ACC112 (cell line): ENCODE results near the gene RPRD1B.
"Not testable (repeated sequence)": the region's sequence is repeated elsewhere in the genome, so short reads cannot be mapped to it uniquely, and the experiment has no call there.

Source experiments
- H2AFZ ChIP-seq: fragments of 200-600 bp; sonication (generic); one replicate; pipeline ENCODE4 v1.6.0; 2017; ENCODE audit warnings: antibody characterized with exemption, low read length; ENCODE audit not compliant: unreplicated experiment
- H3K27ac ChIP-seq: fragments of 200-600 bp; sonication (generic); 2 replicates; pipeline ENCODE4 v1.5.1; 2014; ENCODE audit warnings: low read depth, mild to moderate bottlenecking, antibody characterized with exemption, low read length, moderate library complexity
- H3K27me3 ChIP-seq: fragments of 200-600 bp; sonication (generic); 2 replicates; pipeline ENCODE4 v1.6.1; 2014; ENCODE audit warnings: mild to moderate bottlenecking, antibody characterized with exemption, low read length, moderate library complexity, mixed read lengths; ENCODE audit not compliant: insufficient read depth
- H3K36me3 ChIP-seq: fragments of 200-600 bp; sonication (generic); 2 replicates; pipeline ENCODE4 v1.6.1; 2016; ENCODE audit warnings: mild to moderate bottlenecking, antibody characterized with exemption, low read length, moderate library complexity, mixed read lengths; ENCODE audit not compliant: insufficient read depth
- H3K4me1 ChIP-seq: fragments of 200-600 bp; sonication (generic); one replicate; pipeline ENCODE4 v1.6.1; 2016; ENCODE audit warnings: low read length, mixed read lengths; ENCODE audit not compliant: insufficient read depth, unreplicated experiment, control insufficient read depth
- H3K4me3 ChIP-seq: fragments of 200-600 bp; sonication (generic); 2 replicates; pipeline ENCODE4 v1.5.1; 2014; ENCODE audit warnings: mild to moderate bottlenecking, low read depth, low read length
- H3K79me2 ChIP-seq: fragments of 200-600 bp; sonication (generic); one replicate; pipeline ENCODE4 v1.6.0; 2016; ENCODE audit warnings: low read length; ENCODE audit not compliant: control insufficient read depth, unreplicated experiment, insufficient read depth

Gene RPRD1B

GRCh38 chr20:38090061-38090460 lies 56.5 kb downstream of the RPRD1B start:
- no peak overlapping the region for H3K27ac ChIP-seq
- H3K27me3 ChIP-seq: no peaks in the 10 kb centered on the region
- H3K4me1 ChIP-seq: peaks cover 24% of the 10 kb centered on the region
- H3K36me3 ChIP-seq: peaks cover 10% of the 10 kb centered on the region
- H3K79me2 ChIP-seq: no peaks in the 10 kb centered on the region
- no peak overlapping the region for H3K4me3 ChIP-seq
- H2AFZ ChIP-seq: no peak overlapping the region

GRCh38 chr20:38091441-38092216 lies 58.1 kb downstream of the RPRD1B start:
- Histone ChIP-seq H2AFZ (no peak overlapping the region), H3K4me3 (no peak overlapping the region), H3K27me3 (no peaks in the 10 kb centered on the region), H3K36me3 (peaks cover 5% of the 10 kb centered on the region), H3K4me1 (peaks cover 31% of the 10 kb centered on the region), H3K79me2 (no peaks in the 10 kb centered on the region), H3K27ac (no peak overlapping the region)

GRCh38 chr20:38092260-38092857 lies 58.8 kb downstream of the RPRD1B start:
- H3K27me3 ChIP-seq: no peaks in the 10 kb centered on the region
- no peaks in the 10 kb centered on the region for H3K79me2 ChIP-seq
- no peak overlapping the region for H2AFZ ChIP-seq
- no peak overlapping the region for H3K4me3 ChIP-seq
- peaks cover 31% of the 10 kb centered on the region for H3K4me1 ChIP-seq
- H3K27ac ChIP-seq: no peak overlapping the region
- peaks cover 4% of the 10 kb centered on the region; the same call in 1 of the 2 replicates for H3K36me3 ChIP-seq

GRCh38 chr20:38092915-38093314 lies 59.4 kb downstream of the RPRD1B start:
- H3K36me3 ChIP-seq: peaks cover 4% of the 10 kb centered on the region; the same call in 1 of the 2 replicates
- no peak overlapping the region for H3K4me3 ChIP-seq
- H3K27ac ChIP-seq: no peak overlapping the region
- no peaks in the 10 kb centered on the region for H3K27me3 ChIP-seq
- no peak overlapping the region for H2AFZ ChIP-seq
- peaks cover 31% of the 10 kb centered on the region for H3K4me1 ChIP-seq
- H3K79me2 ChIP-seq: no peaks in the 10 kb centered on the region

GRCh38 chr20:38093641-38094077 lies 60.1 kb downstream of the RPRD1B start:
- H3K36me3 ChIP-seq: peaks cover 4% of the 10 kb centered on the region; the same call in 1 of the 2 replicates
- H3K4me1 ChIP-seq: peaks cover 33% of the 10 kb centered on the region
- H3K27me3 ChIP-seq: no peaks in the 10 kb centered on the region
- H3K4me3 ChIP-seq: peak overlapping the region; percentile 23; the same call in 1 of the 2 replicates
- peak overlapping the region; percentile 88 for H3K27ac ChIP-seq
- no peak overlapping the region for H2AFZ ChIP-seq
- no peaks in the 10 kb centered on the region for H3K79me2 ChIP-seq

- Histone ChIP-seq H3K27me3 (no peaks in the 10 kb centered on the region), H3K27ac (peak overlapping the region; percentile 88), H3K4me1 (peaks cover 38% of the 10 kb centered on the region), H3K79me2 (no peaks in the 10 kb centered on the region), H3K4me3 (no peak overlapping the region; the same call in 1 of the 2 replicates), H3K36me3 (peaks cover 4% of the 10 kb centered on the region; the same call in 1 of the 2 replicates), H2AFZ (peak overlapping the region; percentile 16)
Measured at GRCh38 chr20:38094373-38094891, 60.9 kb downstream of the RPRD1B start.

- peak overlapping the region; percentile 16 for H2AFZ ChIP-seq
- peak overlapping the region; percentile 88 for H3K27ac ChIP-seq
Measured at GRCh38 chr20:38095017-38095686, 61.6 kb downstream of the RPRD1B start.

GRCh38 chr20:38098952-38099351 lies 65.4 kb downstream of the RPRD1B start:
- no peaks in the 10 kb centered on the region for H3K27me3 ChIP-seq
- no peak overlapping the region for H3K27ac ChIP-seq
- peaks cover 25% of the 10 kb centered on the region for H3K4me1 ChIP-seq
- no peaks in the 10 kb centered on the region for H3K79me2 ChIP-seq
- H2AFZ ChIP-seq: no peak overlapping the region
- H3K36me3 ChIP-seq: no peaks in the 10 kb centered on the region
- no peak overlapping the region for H3K4me3 ChIP-seq

More at GRCh38 chr20:38095017-38095686, 61.6 kb downstream of the RPRD1B start:
- Histone ChIP-seq H3K4me3 (no peak overlapping the region; the same call in 1 of the 2 replicates), H3K79me2 (no peaks in the 10 kb centered on the region), H3K4me1 (peaks cover 38% of the 10 kb centered on the region), H3K27me3 (no peaks in the 10 kb centered on the region), H3K36me3 (peaks cover under 1% of the 10 kb centered on the region; the same call in 1 of the 2 replicates)

GRCh38 chr20:38102206-38102605 lies 68.7 kb downstream of the RPRD1B start:
- not testable (repeated sequence) for H2AFZ ChIP-seq, H3K27me3 ChIP-seq, H3K36me3 ChIP-seq, H3K79me2 ChIP-seq, H3K27ac ChIP-seq, H3K4me1 ChIP-seq, H3K4me3 ChIP-seq

GRCh38 chr20:38104285-38104684 lies 70.7 kb downstream of the RPRD1B start:
- Histone ChIP-seq H3K4me1 (peaks cover 10% of the 10 kb centered on the region), H3K27ac (no peak overlapping the region), H3K36me3 (no peaks in the 10 kb centered on the region), H3K79me2 (no peaks in the 10 kb centered on the region), H2AFZ (no peak overlapping the region), H3K4me3 (no peak overlapping the region), H3K27me3 (no peaks in the 10 kb centered on the region)
